Neuronal stem cell (in vitro differentiated cells): ENCODE data around the gene TNNT3.

Experiments used
- DNase-seq: peaks from one replicate; pipeline ENCODE4 v3.0.0-alpha.2; 2013; ENCODE audit warnings: low spot score
- H2AFZ ChIP-seq: one replicate; pipeline ENCODE4 v1.6.1; 2013; ENCODE audit warnings: mild to moderate bottlenecking, low read length, inconsistent platforms
- H2AK5ac ChIP-seq: 2 replicates; pipeline ENCODE4 v1.6.1; 2013; ENCODE audit warnings: low read depth, mild to moderate bottlenecking, inconsistent platforms, low read length, moderate library complexity, mixed read lengths
- H2BK120ac ChIP-seq: 2 replicates; pipeline ENCODE4 v1.6.1; 2013; ENCODE audit warnings: low read depth, mild to moderate bottlenecking, inconsistent platforms, low read length, moderate library complexity, mixed read lengths
- H2BK12ac ChIP-seq: one replicate; pipeline ENCODE4 v1.6.1; 2013; ENCODE audit warnings: low read length, inconsistent platforms
- H2BK15ac ChIP-seq: 2 replicates; pipeline ENCODE4 v1.6.1; 2013; ENCODE audit warnings: mild to moderate bottlenecking, low read length, inconsistent platforms, mixed read lengths
- H2BK5ac ChIP-seq: one replicate; pipeline ENCODE4 v1.6.1; 2013; ENCODE audit warnings: inconsistent platforms, mild to moderate bottlenecking, low read length, moderate library complexity
- H3K14ac ChIP-seq: one replicate; pipeline ENCODE4 v1.6.1; 2013; ENCODE audit warnings: low read length, inconsistent platforms
- H3K18ac ChIP-seq: 2 replicates; pipeline ENCODE4 v1.6.1; 2013; ENCODE audit warnings: low read length, inconsistent platforms
- H3K23ac ChIP-seq: 2 replicates; pipeline ENCODE4 v1.6.1; 2013; ENCODE audit warnings: low read depth, mild to moderate bottlenecking, mixed read lengths, low read length, inconsistent platforms; ENCODE audit not compliant: poor library complexity
- H3K27ac ChIP-seq: replicated peaks from 3 replicates; pipeline ENCODE4 v1.5.1; 2013; ENCODE audit warnings: low read length, inconsistent platforms
- H3K27me3 ChIP-seq, 3 experiments: 2 replicates each; pipeline ENCODE4 v1.6.1; 2013; ENCODE audit warnings: low read length in 3 of 3, mild to moderate bottlenecking in 2 of 3, inconsistent platforms in 1 of 3, low read depth in 1 of 3, mixed read lengths in 1 of 3, moderate library complexity in 1 of 3; ENCODE audit not compliant: control insufficient read depth in 3 of 3, insufficient read depth in 3 of 3
- H3K36me3 ChIP-seq, 2 donors: replicated peaks in 1 of 2; 2 replicates each; pipeline ENCODE4 v1.6.1; 2013; ENCODE audit warnings: low read length in 2 of 2; ENCODE audit not compliant: control insufficient read depth in 2 of 2, insufficient read depth in 2 of 2
- H3K4ac ChIP-seq: 2 replicates; pipeline ENCODE4 v1.6.1; 2013; ENCODE audit warnings: inconsistent platforms, mild to moderate bottlenecking, low read length, moderate library complexity
- H3K4me1 ChIP-seq, 2 donors: 1 replicate in 1 of 2; 2 replicates in 1 of 2; pipeline ENCODE4 v1.6.1; 2013; ENCODE audit warnings: low read length in 2 of 2, low read depth in 1 of 2; ENCODE audit not compliant: control insufficient read depth in 2 of 2, insufficient read depth in 1 of 2
- H3K4me2 ChIP-seq: one replicate; pipeline ENCODE4 v1.6.1; 2013; ENCODE audit warnings: mild to moderate bottlenecking, low read length, inconsistent platforms; ENCODE audit not compliant: insufficient read depth, poor library complexity, severe bottlenecking
- H3K4me3 ChIP-seq, 2 donors: 2 replicates each; pipeline ENCODE4 v1.5.1; 2013; ENCODE audit warnings: low read length in 2 of 2, mild to moderate bottlenecking in 2 of 2, inconsistent platforms in 1 of 2, moderate library complexity in 1 of 2
- H3K79me1 ChIP-seq: one replicate; pipeline ENCODE4 v1.6.1; 2013; ENCODE audit warnings: low read depth, mild to moderate bottlenecking, inconsistent platforms, low read length, moderate library complexity
- H3K9ac ChIP-seq: one replicate; pipeline ENCODE4 v1.6.1; 2013; ENCODE audit warnings: mild to moderate bottlenecking, low read depth, low read length, inconsistent platforms; ENCODE audit not compliant: poor library complexity
- H3K9me3 ChIP-seq, 2 donors: replicated peaks in 1 of 2; 2 replicates each; pipeline versions ENCODE3 to v1.6.1; 2013; ENCODE audit warnings: low read length in 2 of 2, mild to moderate bottlenecking in 2 of 2, inconsistent platforms in 1 of 2, low read depth in 1 of 2, mixed read lengths in 1 of 2, moderate library complexity in 1 of 2; ENCODE audit not compliant: control insufficient read depth in 2 of 2, insufficient read depth in 1 of 2
- H4K8ac ChIP-seq: one replicate; pipeline ENCODE4 v1.6.1; 2013; ENCODE audit warnings: low read depth, mild to moderate bottlenecking, inconsistent platforms, low read length, moderate library complexity
- H4K91ac ChIP-seq: one replicate; pipeline ENCODE4 v1.6.1; 2013; ENCODE audit warnings: low read length, low read depth, mild to moderate bottlenecking, inconsistent platforms; ENCODE audit not compliant: poor library complexity
- WGBS, 2 donors: extraction: QIAGEN DNeasy Blood & Tissue Kit; methylation state at CpG; one replicate each; pipeline ENCODE4 v1.1.7; 2013; ENCODE audit warnings: missing lambda C conversion rate in 2 of 2, mixed read lengths in 1 of 2; ENCODE audit not compliant: insufficient read length in 2 of 2, insufficient replicate concordance in 1 of 2; ENCODE audit errors: extremely low coverage in 2 of 2; 5-methylcytosine and 5-hydroxymethylcytosine counted together

Gene TNNT3

DNA sequence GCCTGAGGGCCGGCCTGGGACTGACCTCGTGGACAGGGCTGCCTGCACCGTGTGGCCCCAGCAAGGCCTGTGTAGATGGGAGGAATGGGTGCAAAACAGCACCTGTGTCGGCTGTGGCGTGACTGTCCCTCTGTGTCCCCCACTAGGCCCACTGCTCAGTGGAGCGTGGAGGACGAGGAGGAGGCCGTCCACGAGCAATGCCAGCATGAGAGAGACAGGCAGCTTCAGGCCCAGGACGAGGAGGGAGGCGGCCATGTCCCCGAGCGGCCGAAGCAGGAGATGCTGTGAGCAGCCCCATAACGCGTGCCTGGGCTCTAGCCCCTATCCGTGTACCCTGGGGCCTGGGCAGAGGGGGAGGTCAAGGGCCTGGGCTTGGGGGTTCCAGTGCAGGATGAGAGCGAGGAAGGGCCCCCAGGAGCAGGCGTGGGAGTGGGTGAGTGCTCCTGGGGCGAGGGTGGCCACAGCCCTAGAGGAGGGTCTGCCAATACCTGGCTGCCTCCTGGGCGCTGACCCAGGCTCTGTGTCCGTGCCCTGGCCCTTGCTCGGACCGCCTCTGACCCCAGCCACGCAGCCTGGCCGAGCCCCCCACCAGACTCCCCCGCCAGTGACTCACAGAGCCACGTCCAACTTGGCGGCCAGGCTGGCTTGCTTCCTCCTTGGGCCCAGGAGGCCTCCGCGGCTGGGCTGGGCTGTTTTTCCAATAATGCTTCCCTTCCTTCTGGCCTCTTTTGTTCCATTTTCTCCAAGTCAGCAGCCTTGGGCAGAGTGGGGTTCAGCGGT is 39.4 kb upstream of the TNNT3 start:
- Histone ChIP-seq H3K9ac (peak overlapping the region; percentile 72), H2AK5ac (peak overlapping the region; percentile 95), H3K27ac (no peak overlapping the region), H3K36me3 (no peaks in the 10 kb centered on the region), H2BK5ac (peak overlapping the region; percentile 84), H4K8ac (peak overlapping the region; percentile 23), H2BK120ac (peak overlapping the region; percentile 87), H3K9me3 (no peaks in the 10 kb centered on the region), H4K91ac (peak overlapping the region; percentile 89), H3K79me1 (no peaks in the 10 kb centered on the region), H3K4me2 (no peak overlapping the region), H3K4ac (no peak overlapping the region), H3K14ac (no peak overlapping the region), H3K18ac (peak overlapping the region; percentile 78), H3K4me1 (peaks cover 5 to 7% of the 10 kb centered on the region in 2 donors), H3K4me3 (no peak overlapping the region), H3K23ac (peak overlapping the region; percentile 89), H2BK12ac (peak overlapping the region; percentile 75), H3K27me3 (peaks cover 0 to 3% (median 0%) of the 10 kb centered on the region in 3 experiments), H2AFZ (peak overlapping the region; percentile 70), H2BK15ac (peak overlapping the region; percentile 90)
- WGBS, 2 donors: no CpG with 5 or more reads among the region's 32 CpGs
- no peak for DNase-seq

GRCh38 chr11:1880746-1881441 is 38.6 kb upstream of the TNNT3 start:
- DNase-seq: no peak
- peaks cover 5 to 7% of the 10 kb centered on the region in 2 donors for H3K4me1 ChIP-seq
- H3K27ac ChIP-seq: no peak overlapping the region
- H2BK5ac ChIP-seq: peak overlapping the region; percentile 84
- H3K79me1 ChIP-seq: no peaks in the 10 kb centered on the region
- peak overlapping the region; percentile 96 for H4K8ac ChIP-seq
- H3K9me3 ChIP-seq: no peaks in the 10 kb centered on the region
- no CpG with 5 or more reads among the region's 9 CpGs for WGBS, 2 donors
- H3K4me2 ChIP-seq: no peak overlapping the region
- H3K9ac ChIP-seq: peak overlapping the region; percentile 4
- peak overlapping the region; percentile 53 for H3K4ac ChIP-seq
- H3K14ac ChIP-seq: no peak overlapping the region
- H3K27me3 ChIP-seq: peaks cover 0 to 7% (median 3%) of the 10 kb centered on the region in 3 experiments
- H3K23ac ChIP-seq: no peak overlapping the region
- peak overlapping the region; percentile 90 for H2BK15ac ChIP-seq
- no peaks in the 10 kb centered on the region for H3K36me3 ChIP-seq
- H3K4me3 ChIP-seq: no peak overlapping the region
- peak overlapping the region; percentile 95 for H2AK5ac ChIP-seq
- H2BK120ac ChIP-seq: no peak overlapping the region
- H2AFZ ChIP-seq: peak overlapping the region; percentile 70
- peak overlapping the region; percentile 89 for H4K91ac ChIP-seq
- peak overlapping the region; percentile 27 for H3K18ac ChIP-seq
- H2BK12ac ChIP-seq: peak overlapping the region; percentile 46

DNA sequence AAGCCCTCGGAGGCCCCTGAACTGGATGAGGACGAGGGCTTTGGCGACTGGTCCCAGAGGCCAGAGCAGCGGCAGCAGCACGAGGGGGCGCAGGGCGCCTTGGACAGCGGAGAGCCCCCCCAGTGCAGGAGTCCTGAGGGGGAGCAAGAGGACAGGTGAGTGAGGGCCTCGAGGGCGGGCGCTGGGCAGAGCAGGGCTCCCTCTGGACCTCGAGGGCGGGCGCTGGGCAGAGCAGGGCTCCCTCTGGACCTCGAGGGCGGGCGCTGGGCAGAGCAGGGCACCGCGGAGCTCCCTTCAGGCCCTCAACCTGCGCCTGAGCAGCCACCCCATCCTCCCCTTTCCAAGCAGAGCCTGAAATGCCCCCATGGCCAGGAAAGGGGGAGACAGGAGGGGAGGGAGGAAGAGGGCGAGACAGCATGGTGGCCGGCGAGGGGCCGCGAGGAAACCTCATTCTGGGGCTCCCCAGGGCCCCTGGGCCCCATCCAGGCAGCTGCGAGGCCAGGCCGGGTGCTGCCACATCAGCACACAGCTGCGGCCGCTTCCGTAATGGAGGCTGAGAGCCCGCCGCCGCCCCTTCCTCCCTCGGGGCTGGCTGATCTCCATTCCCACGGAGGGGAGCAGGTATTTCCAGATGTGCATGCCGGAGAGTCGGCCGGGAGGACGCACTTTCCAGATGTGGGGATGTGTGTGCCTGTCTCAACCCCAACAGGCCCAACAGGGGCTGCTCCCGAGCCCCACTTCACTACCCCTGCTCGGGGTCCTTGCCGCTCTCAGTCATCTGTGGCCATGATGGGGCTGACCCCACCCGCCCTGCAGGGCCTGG is 37.9 kb upstream of the TNNT3 start:
- H3K9ac ChIP-seq: no peak overlapping the region
- H2BK12ac ChIP-seq: peak overlapping the region; percentile 46
- DNase-seq: no peak
- peak overlapping the region; percentile 95 for H2AK5ac ChIP-seq
- no peaks in the 10 kb centered on the region for H3K79me1 ChIP-seq
- peaks cover 0 to 8% (median 5%) of the 10 kb centered on the region in 3 experiments for H3K27me3 ChIP-seq
- H2BK15ac ChIP-seq: peak overlapping the region; percentile 98
- H4K91ac ChIP-seq: peak overlapping the region; percentile 89
- peaks cover 3 to 5% of the 10 kb centered on the region in 2 donors for H3K4me1 ChIP-seq
- no peaks in the 10 kb centered on the region for H3K36me3 ChIP-seq
- peak overlapping the region; percentile 84 for H2BK5ac ChIP-seq
- no peak overlapping the region for H3K4me3 ChIP-seq
- peak overlapping the region; percentile 83 for H3K18ac ChIP-seq
- H3K9me3 ChIP-seq: no peaks in the 10 kb centered on the region
- H2BK120ac ChIP-seq: peak overlapping the region; percentile 87
- peak overlapping the region; percentile 88 for H2AFZ ChIP-seq
- WGBS, 2 donors: no CpG with 5 or more reads among the region's 43 CpGs
- no peak overlapping the region for H3K27ac ChIP-seq
- H4K8ac ChIP-seq: no peak overlapping the region
- no peak overlapping the region for H3K14ac ChIP-seq
- peak overlapping the region; percentile 89 for H3K4ac ChIP-seq
- no peak overlapping the region for H3K23ac ChIP-seq
- H3K4me2 ChIP-seq: no peak overlapping the region
